SU-DHL-6 (cell line): ENCODE data around the gene IFNL2.

Experiments used
- CTCF ChIP-seq: fragments of 200-600 bp; sonication (generic); IDR thresholded peaks from one replicate; pipeline ENCODE4 v1.5.1; 2017; ENCODE audit warnings: antibody characterized with exemption, mild to moderate bottlenecking, low read length, moderate library complexity; ENCODE audit not compliant: insufficient read depth, poor library complexity, severe bottlenecking
- EZH2phosphoT487 ChIP-seq: fragments of 200-600 bp; sonication (generic), shearing (Covaris generic); conservative IDR thresholded peaks from 2 replicates; pipeline ENCODE4 v1.6.1; 2018; ENCODE audit warnings: mild to moderate bottlenecking, antibody characterized with exemption, low read length, moderate library complexity, mixed read lengths

GRCh38 chr19:39319098-39319891 lies 51.1 kb downstream of the IFNL2 start:
- no peak for TF ChIP-seq CTCF
- TF ChIP-seq EZH2phosphoT487, result no peak
